ENCODE results near the gene REXO5. TPM values are rescaled to one million over a fixed set of nuclear protein-coding genes. Genes with fewer than 3 reads are reported as not detected.
A peak's percentile ranks its signal among the peaks of the same experiment; 100 is the strongest.

Gene REXO5
- total RNA-seq, 4 donors from 2014 or later: 1.5 to 5.9 (median 4.1) TPM

DNA sequence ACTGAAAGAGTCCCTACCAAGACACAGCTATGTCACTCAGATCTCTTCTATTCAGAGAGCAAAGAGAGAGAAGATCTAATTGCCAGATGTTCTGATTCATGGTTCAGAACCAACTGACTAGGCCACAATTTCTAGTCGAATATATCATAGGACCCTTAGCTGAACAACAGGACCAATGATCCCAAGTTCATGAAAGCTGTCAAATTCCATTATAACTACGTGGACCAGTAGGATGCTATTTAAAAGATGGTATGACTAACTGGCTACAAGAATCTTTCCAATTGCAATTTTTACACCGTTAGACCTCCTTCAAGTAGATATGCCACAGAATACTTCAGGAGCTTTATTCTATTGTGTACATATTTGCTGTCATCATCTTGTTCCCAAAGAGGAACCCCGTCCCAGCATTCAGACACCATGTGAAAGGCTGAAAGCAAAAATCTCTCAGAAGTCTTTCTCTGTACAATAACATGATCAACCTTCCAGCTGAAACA is 67.8 kb downstream of the REXO5 start:
- whole genome bisulfite sequencing, 2 donors: 70 to 78% methylated on average over 4 of the region's 4 CpGs
- peak overlapping the region in 2 of 4 donors; percentile 89 to 90 for H3K27ac ChIP-seq
- TF ChIP-seq EP300 (IDR thresholded peaks at IDR 0.05) (no peak), POLR2A (IDR thresholded peaks at IDR 0.05) (no peak), CTCF (IDR thresholded peaks at IDR 0.05) (no peak)
- H3K4me1 ChIP-seq: peaks cover 3 to 86% (median 56%) of the 10 kb centered on the region in 4 donors
- H3K4me3 ChIP-seq: no peak overlapping the region
- H3K36me3 ChIP-seq: no peaks in the 10 kb centered on the region
- H3K27me3 ChIP-seq: no peaks in the 10 kb centered on the region
- no peaks in the 10 kb centered on the region for H3K9me3 ChIP-seq
- DNase-seq (ENCODE audit: low spot score in 2 of 2): no peak

GRCh38 chr16:20875355-20875650 is 69.0 kb downstream of the REXO5 start:
- Histone ChIP-seq H3K27ac (peak overlapping the region in 1 of 4 donors; percentile 40), H3K36me3 (no peaks in the 10 kb centered on the region), H3K9me3 (no peaks in the 10 kb centered on the region), H3K4me1 (peaks cover 3 to 86% (median 52%) of the 10 kb centered on the region in 4 donors), H3K27me3 (no peaks in the 10 kb centered on the region), H3K4me3 (no peak overlapping the region)
- WGBS, 2 donors: 85 to 86% methylated on average over 1 of the region's 1 CpG
- DNase-seq (ENCODE audit: low spot score in 2 of 2): no peak
- TF ChIP-seq POLR2A (IDR thresholded peaks at IDR 0.05) (no peak), CTCF (IDR thresholded peaks at IDR 0.05) (no peak), EP300 (IDR thresholded peaks at IDR 0.05) (no peak)

GRCh38 chr16:20878682-20879147 is 72.4 kb downstream of the REXO5 start:
- DNase-seq (ENCODE audit: low spot score in 2 of 2): no peak
- Histone ChIP-seq H3K36me3 (no peaks in the 10 kb centered on the region), H3K27ac (peak overlapping the region; percentile 17 to 71 (median 46)), H3K27me3 (no peaks in the 10 kb centered on the region), H3K4me1 (peaks cover 0 to 73% (median 30%) of the 10 kb centered on the region in 4 donors), H3K4me3 (no peak overlapping the region), H3K9me3 (no peaks in the 10 kb centered on the region)
- TF ChIP-seq POLR2A (IDR thresholded peaks at IDR 0.05) (no peak), EP300 (IDR thresholded peaks at IDR 0.05) (no peak), CTCF (IDR thresholded peaks at IDR 0.05) (no peak)
- 46% methylated on average over 5 of the region's 5 CpGs for WGBS, 2 donors

GRCh38 chr16:20879175-20880040 is 73.1 kb downstream of the REXO5 start:
- no peak for DNase-seq (ENCODE audit: low spot score in 2 of 2)
- peaks cover 0 to 73% (median 29%) of the 10 kb centered on the region in 4 donors for H3K4me1 ChIP-seq
- no peak overlapping the region for H3K4me3 ChIP-seq
- no peaks in the 10 kb centered on the region for H3K9me3 ChIP-seq
- 50 to 55% methylated on average over 7 of the region's 7 CpGs for WGBS, 2 donors
- TF ChIP-seq EP300 (IDR thresholded peaks at IDR 0.05): no peak
- no peak for TF ChIP-seq POLR2A (IDR thresholded peaks at IDR 0.05)
- TF ChIP-seq CTCF (IDR thresholded peaks at IDR 0.05): no peak
- H3K27ac ChIP-seq: peak overlapping the region; percentile 17 to 71 (median 46)
- H3K36me3 ChIP-seq: no peaks in the 10 kb centered on the region
- no peaks in the 10 kb centered on the region for H3K27me3 ChIP-seq

DNA sequence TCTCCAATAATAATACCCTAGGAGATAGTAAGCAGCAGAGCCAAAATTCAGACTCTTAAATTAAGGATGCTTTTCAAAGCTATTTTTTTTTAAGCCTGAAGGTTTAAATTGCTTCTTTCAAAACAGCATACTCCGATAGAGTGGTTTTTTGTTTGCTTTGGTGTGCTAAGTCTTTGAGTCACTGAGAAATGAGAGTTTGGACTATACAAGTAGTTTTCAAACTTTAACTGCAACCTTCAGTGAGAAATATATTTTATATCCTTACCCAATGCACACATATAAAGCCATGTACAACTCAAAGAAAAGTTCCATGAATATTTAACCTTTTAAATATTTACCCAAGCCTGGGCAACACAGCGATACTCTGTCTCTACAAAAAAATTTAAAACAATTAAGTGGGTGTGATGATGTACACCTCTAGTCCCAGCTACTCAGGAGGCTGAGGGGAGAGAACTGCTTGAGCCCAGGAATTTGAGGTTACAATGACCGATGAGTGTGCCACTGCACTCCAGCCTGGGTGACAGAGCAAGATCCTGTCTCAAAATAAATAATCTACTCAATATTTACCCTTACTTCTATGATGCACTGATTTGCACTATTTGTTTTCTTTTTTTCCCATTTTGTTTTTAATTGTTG is 74.7 kb downstream of the REXO5 start:
- Histone ChIP-seq H3K27ac (peak overlapping the region in 2 of 4 donors; percentile 70 to 71), H3K27me3 (no peaks in the 10 kb centered on the region), H3K4me1 (peaks cover 0 to 71% (median 36%) of the 10 kb centered on the region in 4 donors), H3K9me3 (no peaks in the 10 kb centered on the region), H3K36me3 (no peaks in the 10 kb centered on the region), H3K4me3 (no peak overlapping the region)
- 48 to 67% methylated on average over 3 of the region's 3 CpGs for WGBS, 2 donors
- no peak for DNase-seq (ENCODE audit: low spot score in 2 of 2)
- TF ChIP-seq CTCF (IDR thresholded peaks at IDR 0.05) (no peak), POLR2A (IDR thresholded peaks at IDR 0.05) (no peak), EP300 (IDR thresholded peaks at IDR 0.05) (no peak)
